ENCODE data around the gene FOXA2. TPM values are rescaled to one million over a fixed set of nuclear protein-coding genes. Genes with fewer than 3 reads are reported as not detected.

The FOXA2 gene
- total RNA-seq, 1 experiment from 2014 or later: 28.0 TPM

- Histone ChIP-seq H3K9me3 (ENCODE audit: control insufficient read depth, insufficient read depth, low read depth, low read length) (no peaks in the 10 kb centered on the region), H3K36me3 (ENCODE audit: control insufficient read depth, insufficient read depth, low read length) (peaks cover 6% of the 10 kb centered on the region), H3K27ac (ENCODE audit: low read length) (peak overlapping the region; percentile 89), H3K27me3 (ENCODE audit: control insufficient read depth, insufficient read depth, low read length) (no peaks in the 10 kb centered on the region; the same call in 1 of the 2 replicates), H3K4me1 (ENCODE audit: control insufficient read depth, insufficient read depth, low read length) (peaks cover 15% of the 10 kb centered on the region), H3K4me3 (ENCODE audit: low read depth in 2 of 2, low read length in 2 of 2) (peak overlapping the region; percentile 72 to 73)
- DNase-seq (ENCODE audit: low read depth, low spot score) (no peak), ATAC-seq (peak; percentile 72)
- in situ Hi-C loops (cut with HindIII; ENCODE audit: low pct_unique_long_range_greater_than_20kb, low sequenced_read_pairs): no loop called here
- ChIA-PET CTCF (interaction anchor here (0.6 kb wide), 2 partner anchors 11 to 14 kb away, joined by 4 to 5 read pairs; no protein-coding TSS in a partner anchor), POLR2A (interaction anchor here (0.6 kb wide), 1 partner anchor 188 kb away, joined by 3 read pairs; no protein-coding TSS in a partner anchor)
- no peak for TF ChIP-seq CTCF (IDR thresholded peaks at IDR 0.05)
- TF ChIP-seq SIN3A (IDR thresholded peaks at IDR 0.05; ENCODE audit: borderline replicate concordance, insufficient read depth, low read depth, low read length): no peak
- TF ChIP-seq POLR2AphosphoS5 (IDR thresholded peaks at IDR 0.05; ENCODE audit: low read depth, low read length): peak; percentile 21; the same call in 1 of the 2 replicates
- intact Hi-C loops (cut with micrococcal nuclease; ENCODE audit: unreplicated experiment): loop anchor here (2.0 to 10.0 kb wide), 3 partner anchors 130 to 244 kb away; no protein-coding TSS in a partner anchor
- no TSS peak for BruUV-seq (replicated peaks)
Measured at GRCh38 chr20:22584922-22585785, 782 bp upstream of the FOXA2 start.

- DNase-seq (ENCODE audit: low read depth, low spot score) (no peak), ATAC-seq (peak; percentile 67)
- peaks cover 22% of the 10 kb centered on the region for H3K4me1 ChIP-seq (ENCODE audit: control insufficient read depth, insufficient read depth, low read length)
- H3K4me3 ChIP-seq (ENCODE audit: low read depth in 2 of 2, low read length in 2 of 2): peak overlapping the region; percentile 73 to 92
- CTCF ChIA-PET: interaction anchor here (0.6 kb wide), 1 partner anchor 10 kb away, joined by 5 read pairs; no protein-coding TSS in a partner anchor
- BruUV-seq (replicated peaks): no TSS peak
- no peaks in the 10 kb centered on the region; the same call in 1 of the 2 replicates for H3K27me3 ChIP-seq (ENCODE audit: control insufficient read depth, insufficient read depth, low read length)
- peaks cover 6% of the 10 kb centered on the region for H3K36me3 ChIP-seq (ENCODE audit: control insufficient read depth, insufficient read depth, low read length)
- intact Hi-C loops (cut with micrococcal nuclease; ENCODE audit: unreplicated experiment) (loop anchor here (2.0 to 10.0 kb wide), 2 partner anchors 129 to 243 kb away; no protein-coding TSS in a partner anchor), in situ Hi-C loops (cut with HindIII; ENCODE audit: low pct_unique_long_range_greater_than_20kb, low sequenced_read_pairs) (no loop called here)
- H3K27ac ChIP-seq (ENCODE audit: low read length): peak overlapping the region; percentile 89
- H3K9me3 ChIP-seq (ENCODE audit: control insufficient read depth, insufficient read depth, low read depth, low read length): no peaks in the 10 kb centered on the region
- TF ChIP-seq POLR2AphosphoS5 (IDR thresholded peaks at IDR 0.05; ENCODE audit: low read depth, low read length): no peak; the same call in 1 of the 2 replicates
- 0 out of 2 replicates have a peak, but pooled peaks have one; percentile 41 for TF ChIP-seq SIN3A (IDR thresholded peaks at IDR 0.05; ENCODE audit: borderline replicate concordance, insufficient read depth, low read depth, low read length)
- POLR2A ChIA-PET: interaction anchor here (0.6 kb wide), 2 partner anchors 16 to 194 kb away, joined by 3 to 5 read pairs; no protein-coding TSS in a partner anchor
Measured at GRCh38 chr20:22583773-22584521, 425 bp downstream of the FOXA2 start.

- H3K4me1 ChIP-seq (ENCODE audit: control insufficient read depth, insufficient read depth, low read length): peaks cover 22% of the 10 kb centered on the region
- ATAC-seq (no peak), DNase-seq (ENCODE audit: low read depth, low spot score) (no peak)
- POLR2A ChIA-PET: interaction anchor here (0.6 kb wide), 2 partner anchors 17 to 193 kb away, joined by 3 to 5 read pairs; no protein-coding TSS in a partner anchor
- H3K9me3 ChIP-seq (ENCODE audit: control insufficient read depth, insufficient read depth, low read depth, low read length): no peaks in the 10 kb centered on the region
- TF ChIP-seq TCF7L2 (IDR thresholded peaks at IDR 0.05; ENCODE audit: low read depth, low read length) (no peak), POLR2AphosphoS5 (IDR thresholded peaks at IDR 0.05; ENCODE audit: low read depth, low read length) (peak; percentile 19; the same call in 1 of the 2 replicates)
- H3K36me3 ChIP-seq (ENCODE audit: control insufficient read depth, insufficient read depth, low read length): peaks cover 6% of the 10 kb centered on the region
- peak overlapping the region; percentile 89 for H3K27ac ChIP-seq (ENCODE audit: low read length)
- no peaks in the 10 kb centered on the region; the same call in 1 of the 2 replicates for H3K27me3 ChIP-seq (ENCODE audit: control insufficient read depth, insufficient read depth, low read length)
- H3K4me3 ChIP-seq (ENCODE audit: low read depth in 2 of 2, low read length in 2 of 2): peak overlapping the region; percentile 73 to 92
- in situ Hi-C loops (cut with HindIII; ENCODE audit: low pct_unique_long_range_greater_than_20kb, low sequenced_read_pairs): no loop called here
- BruUV-seq (replicated peaks): no TSS peak
- intact Hi-C loops (cut with micrococcal nuclease; ENCODE audit: unreplicated experiment): loop anchor here (10.0 kb wide), 1 partner anchor 128 kb away; no protein-coding TSS in a partner anchor
- CTCF ChIA-PET: no interaction called here
Measured at GRCh38 chr20:22582964-22583772, 1.2 kb downstream of the FOXA2 start.

All from Panc1 (cell line).